Glomerular visceral epithelial cell (primary cell): ENCODE results near the gene SLC22A6.

Experiments used
- DNase-seq: peaks from one replicate; pipeline ENCODE4 v3.0.0-alpha.2; 2016; ENCODE audit errors: extremely low spot score

Gene SLC22A6

DNA sequence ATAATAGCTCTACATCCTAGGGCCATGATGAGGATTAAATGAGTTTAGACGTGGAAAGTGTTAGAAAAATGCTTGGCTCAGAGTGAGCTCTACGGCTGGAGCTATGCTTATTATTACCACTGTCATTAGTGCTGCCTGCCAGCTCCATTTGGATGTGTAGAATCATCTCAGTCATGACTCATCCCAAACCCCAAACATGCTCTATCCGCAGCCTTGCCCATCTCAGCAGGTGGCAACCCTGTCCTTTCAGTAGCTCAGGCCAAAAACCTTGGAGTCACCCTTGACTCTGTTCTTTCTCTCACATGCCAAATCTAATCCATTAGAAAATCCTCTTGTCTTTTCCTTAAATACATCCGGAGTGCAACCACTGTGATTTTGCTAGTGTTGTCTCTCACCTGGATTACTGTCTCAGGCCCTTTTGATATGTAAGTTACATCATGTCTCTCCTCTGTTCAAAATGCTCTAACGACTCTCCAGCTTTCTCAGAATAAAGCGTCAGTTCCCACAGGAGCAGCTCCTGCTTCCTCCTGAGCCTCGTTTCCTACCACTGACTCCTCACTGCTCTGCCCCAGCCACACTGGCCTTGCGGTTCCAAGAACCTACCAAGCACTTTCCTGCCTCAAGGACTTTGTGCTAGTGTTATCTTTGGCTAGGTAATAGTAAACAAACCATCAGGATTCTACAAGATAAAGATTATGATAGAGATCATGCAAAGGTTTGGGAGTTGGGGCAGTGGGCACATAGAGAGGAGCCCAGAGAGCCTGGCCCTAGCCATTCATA lies 53.1 kb downstream of the SLC22A6 start:
- no peak for DNase-seq

DNA sequence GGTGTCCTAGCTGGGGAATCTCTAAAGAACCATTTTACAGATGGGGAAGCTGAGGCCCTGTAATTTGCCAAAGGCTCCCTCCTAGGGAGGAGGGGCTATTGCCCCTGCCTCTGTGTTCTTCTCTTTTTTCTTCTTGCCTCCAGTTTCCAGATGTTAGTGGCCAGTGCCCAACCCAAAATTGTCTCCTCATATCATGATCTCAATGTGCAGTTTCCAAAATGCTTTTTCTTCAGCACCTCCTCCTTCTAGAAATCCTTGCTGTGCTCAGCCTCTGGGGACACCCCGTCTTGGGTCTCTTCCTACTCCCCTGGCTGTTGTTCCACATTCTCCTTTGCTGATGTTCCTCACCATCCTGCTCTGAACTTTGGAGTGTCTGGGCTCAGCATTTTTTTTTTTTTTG lies 54.1 kb downstream of the SLC22A6 start:
- DNase-seq: no peak

DNA sequence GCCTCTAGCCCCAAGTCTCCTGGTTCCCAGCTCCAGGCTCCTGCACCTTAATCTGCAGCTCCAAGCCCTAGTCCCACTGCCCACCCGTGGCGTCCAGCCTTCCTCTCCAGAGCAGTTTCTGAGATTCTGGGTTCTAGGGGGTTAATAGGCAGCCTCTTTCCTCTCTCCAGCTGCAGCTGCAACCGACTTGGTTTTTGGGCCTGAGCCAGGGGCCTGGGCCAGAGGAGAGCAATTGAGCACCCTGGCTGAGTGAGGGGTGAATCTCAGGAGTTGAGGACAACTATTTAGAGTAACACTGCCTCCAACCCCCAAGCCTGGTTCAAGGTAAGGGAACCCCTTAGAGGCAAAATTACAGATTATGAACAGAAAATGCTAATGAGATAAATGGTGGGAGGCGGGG lies 54.6 kb downstream of the SLC22A6 start:
- no peak for DNase-seq

DNA sequence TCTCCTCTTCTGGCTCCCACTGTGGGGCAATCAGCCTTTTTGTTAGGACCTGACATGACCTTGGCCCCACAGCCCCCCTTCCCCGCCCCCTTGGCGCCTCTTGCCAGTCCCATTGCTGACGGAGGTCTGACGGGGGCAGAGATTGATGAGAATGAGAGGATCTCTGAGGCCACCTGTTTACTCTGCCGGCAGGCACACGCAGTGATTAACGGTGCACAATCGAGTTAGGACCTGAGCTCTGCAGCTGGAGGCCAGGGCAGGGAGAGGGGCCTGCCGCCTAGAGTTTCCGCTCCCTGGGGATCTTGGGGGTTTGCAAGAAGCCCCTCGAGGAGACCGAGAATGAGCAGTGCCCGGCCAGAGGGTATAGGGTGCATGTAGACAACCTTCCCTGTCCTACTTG lies 56.8 kb downstream of the SLC22A6 start:
- no peak for DNase-seq

DNA sequence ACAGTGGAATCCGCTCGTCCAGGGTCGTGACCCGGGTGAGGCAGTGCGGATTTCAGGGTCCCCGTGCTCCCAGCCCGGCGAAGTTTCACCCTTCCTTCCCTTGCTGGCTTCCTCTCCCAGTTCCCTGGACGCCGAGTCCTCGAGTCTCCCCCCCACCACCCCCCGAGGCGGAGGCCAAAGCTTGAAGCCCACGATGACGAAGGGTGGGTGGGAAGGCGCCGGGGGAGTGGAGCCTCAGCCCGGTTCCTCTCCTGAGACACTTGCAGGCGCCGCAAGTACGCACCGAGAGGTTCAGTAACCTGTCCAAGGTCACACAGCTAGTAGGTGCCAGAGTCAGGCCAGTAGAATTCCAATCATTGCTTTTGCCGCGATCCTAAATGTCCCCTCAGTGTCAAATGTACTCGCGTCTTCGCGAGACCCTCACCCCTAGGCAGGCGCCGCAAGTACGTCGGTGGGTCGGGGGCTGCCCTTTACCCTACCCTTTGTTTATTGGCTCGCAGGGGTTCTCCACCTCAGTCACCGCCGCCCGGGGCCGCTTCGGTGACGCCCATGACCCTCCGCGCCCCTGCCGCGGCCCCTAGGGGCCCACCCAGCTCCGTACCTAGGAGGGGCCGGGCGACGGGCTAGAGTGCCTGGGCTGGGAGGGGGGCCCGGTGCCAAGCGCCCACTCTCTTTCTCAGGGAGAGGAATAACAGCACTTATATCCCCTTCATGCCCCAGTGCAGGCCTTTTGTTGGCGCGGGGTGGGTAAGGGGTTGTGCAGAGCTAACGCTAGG lies 57.9 kb downstream of the SLC22A6 start:
- no peak for DNase-seq
